Amniotic epithelial cell (primary cell): ENCODE results near the gene KRTDAP.
"Not testable (repeated sequence)": the region's sequence is repeated elsewhere in the genome, so short reads cannot be mapped to it uniquely, and the experiment has no call there.

Experiments
- DNase-seq: peaks from one replicate; pipeline ENCODE4 v3.0.0-alpha.2; 2010; ENCODE audit warnings: low read depth

Gene KRTDAP

GRCh38 chr19:35484252-35485036 lies 5.8 kb downstream of the KRTDAP start:
- DNase-seq, result no peak

- no peak for DNase-seq
These were observed 7.2 kb downstream of the KRTDAP start for GRCh38 chr19:35483089-35483488.

- DNase-seq, result no peak
These were observed 11.2 kb downstream of the KRTDAP start for GRCh38 chr19:35478794-35479677.

- no peak for DNase-seq
These were observed 14.1 kb downstream of the KRTDAP start for GRCh38 chr19:35476149-35476548.

- not testable (repeated sequence) for DNase-seq
These were observed 15.7 kb downstream of the KRTDAP start for GRCh38 chr19:35474594-35474993.

GRCh38 chr19:35474104-35474503 lies 16.2 kb downstream of the KRTDAP start:
- DNase-seq, result no peak

GRCh38 chr19:35471946-35472345 lies 18.3 kb downstream of the KRTDAP start:
- no peak for DNase-seq

GRCh38 chr19:35471075-35471474 lies 19.2 kb downstream of the KRTDAP start:
- not testable (repeated sequence) for DNase-seq

GRCh38 chr19:35470128-35470527 lies 20.1 kb downstream of the KRTDAP start:
- no peak for DNase-seq

GRCh38 chr19:35468637-35469036 lies 21.6 kb downstream of the KRTDAP start:
- DNase-seq, result peak; percentile 12

- DNase-seq, result no peak
These were observed 24.0 kb downstream of the KRTDAP start for GRCh38 chr19:35466259-35466658.

GRCh38 chr19:35462956-35463355 lies 27.3 kb downstream of the KRTDAP start:
- DNase-seq, result not testable (repeated sequence)

GRCh38 chr19:35462476-35462953 lies 27.7 kb downstream of the KRTDAP start:
- no peak for DNase-seq

GRCh38 chr19:35461788-35462187 lies 28.5 kb downstream of the KRTDAP start:
- not testable (repeated sequence) for DNase-seq

- no peak for DNase-seq
These were observed 29.2 kb downstream of the KRTDAP start for GRCh38 chr19:35461060-35461459.

- DNase-seq, result no peak
These were observed 29.7 kb downstream of the KRTDAP start for GRCh38 chr19:35460608-35461007.

- DNase-seq, result no peak
These were observed 30.7 kb downstream of the KRTDAP start for GRCh38 chr19:35459414-35460082.

- DNase-seq, result no peak
These were observed 31.4 kb downstream of the KRTDAP start for GRCh38 chr19:35458731-35459391.

- no peak for DNase-seq
These were observed 32.1 kb downstream of the KRTDAP start for GRCh38 chr19:35458192-35458591.

- no peak for DNase-seq
These were observed 33.1 kb downstream of the KRTDAP start for GRCh38 chr19:35457173-35457572.

GRCh38 chr19:35455616-35456201 lies 34.6 kb downstream of the KRTDAP start:
- no peak for DNase-seq
